Measurements from ENCODE around the gene NDEL1.

- no peak for TF ChIP-seq CTCF (conservative IDR thresholded peaks at IDR 0.05)
- no peak for TF ChIP-seq EZH2 (IDR thresholded peaks at IDR 0.05; ENCODE audit: low read depth)
Observed at GRCh38 chr17:8487743-8488142, 52.1 kb downstream of the NDEL1 start.
